Activated CD4-positive, alpha-beta T cell treated with anti-CD3 and anti-CD28 coated beads, Interleukin-2, amount 10 ng/mL, durations not matched to agents 7 days and 5 days (primary cell): ENCODE measurements around the gene NGLY1. TPM values are rescaled to one million over a fixed set of nuclear protein-coding genes. Genes with fewer than 3 reads are reported as not detected.

Experiments
- CTCF ChIA-PET: fragments of 350-600 bp; sonication (Branson Sonifier 250); formaldehyde crosslinking; loops from one replicate; lab custom pipeline; 2021; ENCODE audit warnings: antibody characterized with exemption; lab: Charles Lee
- POLR2A ChIA-PET: fragments of 350-600 bp; sonication (Branson Sonifier 250); formaldehyde crosslinking; loops from one replicate; lab custom pipeline; 2021; ENCODE audit warnings: antibody characterized with exemption; lab: Charles Lee
- DNase-seq: peaks from one replicate; pipeline ENCODE4 v3.0.0-alpha.2; 2020
- H3K27ac Mint-ChIP-seq: one replicate; pipeline ENCODE4 v1.8.0; 2021; ENCODE audit warnings: mild to moderate bottlenecking, moderate library complexity, mixed read lengths
- H3K27me3 Mint-ChIP-seq: one replicate; pipeline ENCODE4 v1.8.0; 2021; ENCODE audit warnings: mixed read lengths
- H3K36me3 Mint-ChIP-seq: one replicate; pipeline ENCODE4 v1.8.0; 2021; ENCODE audit warnings: low read depth, mixed read lengths
- H3K4me1 Mint-ChIP-seq: one replicate; pipeline ENCODE4 v1.8.0; 2021; ENCODE audit warnings: mixed read lengths
- H3K4me3 Mint-ChIP-seq: one replicate; pipeline ENCODE4 v1.8.0; 2021; ENCODE audit warnings: mild to moderate bottlenecking, moderate library complexity, mixed read lengths
- H3K9me3 Mint-ChIP-seq: one replicate; pipeline ENCODE4 v1.8.0; 2021; ENCODE audit warnings: mixed read lengths
- total RNA-seq, 2 experiments: library from RNA; stranded (reverse); gene quantifications; one replicate each; pipeline ENCODE4 v1.2.3, GENCODE V29; 2021

The NGLY1 gene
- total RNA-seq, 2 experiments from 2014 or later, result 57.5 to 69.5 TPM

- DNase-seq, result no peak
- peaks cover 8% of the 10 kb centered on the region for H3K4me1 Mint-ChIP-seq
- no peak overlapping the region for H3K4me3 Mint-ChIP-seq
- ChIA-PET CTCF (interaction anchor here (0.7 to 0.9 kb wide), 2 partner anchors 17 to 116 kb away, joined by 3 read pairs; no protein-coding TSS in a partner anchor), POLR2A (no interaction called here)
- peaks cover 2% of the 10 kb centered on the region for H3K27me3 Mint-ChIP-seq
- no peak overlapping the region for H3K27ac Mint-ChIP-seq
- no peaks in the 10 kb centered on the region for H3K9me3 Mint-ChIP-seq
- H3K36me3 Mint-ChIP-seq, result no peaks in the 10 kb centered on the region
Measured at GRCh38 chr3:25812644-25813043, 29.4 kb upstream of the NGLY1 start.

GRCh38 chr3:25804676-25805075, 21.4 kb upstream of the NGLY1 start:
- no peak overlapping the region for H3K27ac Mint-ChIP-seq
- CTCF ChIA-PET, result interaction anchor here (1.4 kb wide), 1 partner anchor 156 kb away, joined by 4 read pairs; no protein-coding TSS in a partner anchor
- POLR2A ChIA-PET, result no interaction called here
- H3K4me3 Mint-ChIP-seq, result no peak overlapping the region
- peaks cover 7% of the 10 kb centered on the region for H3K27me3 Mint-ChIP-seq
- H3K4me1 Mint-ChIP-seq, result no peaks in the 10 kb centered on the region
- DNase-seq, result no peak
- H3K36me3 Mint-ChIP-seq, result no peaks in the 10 kb centered on the region
- H3K9me3 Mint-ChIP-seq, result no peaks in the 10 kb centered on the region

DNA sequence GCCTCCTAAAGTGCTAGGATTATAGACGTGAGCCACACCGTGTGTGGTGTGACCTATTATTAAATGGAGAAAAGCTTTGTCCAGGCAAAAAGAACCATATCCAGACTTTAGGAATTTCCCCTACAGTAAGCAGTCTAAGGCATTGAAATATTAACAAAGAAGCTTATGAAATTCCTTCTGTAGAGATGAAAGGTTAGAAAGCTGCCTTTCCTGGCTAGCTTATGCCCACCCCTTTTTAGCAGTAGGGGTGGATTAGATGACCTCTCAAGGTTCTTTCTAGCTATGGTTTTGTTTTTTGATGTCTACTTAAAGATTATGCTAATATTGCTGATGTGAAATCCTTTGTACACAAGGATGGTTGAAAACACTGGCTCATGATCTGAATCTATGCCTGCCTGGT, 20.6 kb upstream of the NGLY1 start:
- no peak for DNase-seq
- H3K27me3 Mint-ChIP-seq, result peaks cover 7% of the 10 kb centered on the region

GRCh38 chr3:25801786-25802185, 18.5 kb upstream of the NGLY1 start:
- H3K36me3 Mint-ChIP-seq, result no peaks in the 10 kb centered on the region
- H3K4me1 Mint-ChIP-seq, result no peaks in the 10 kb centered on the region
- CTCF ChIA-PET, result no interaction called here
- H3K27ac Mint-ChIP-seq, result no peak overlapping the region
- H3K27me3 Mint-ChIP-seq, result peaks cover 7% of the 10 kb centered on the region
- POLR2A ChIA-PET, result no interaction called here
- no peak for DNase-seq
- no peak overlapping the region for H3K4me3 Mint-ChIP-seq
- no peaks in the 10 kb centered on the region for H3K9me3 Mint-ChIP-seq

More for the DNA sequence above, 20.6 kb upstream of the NGLY1 start:
- no peaks in the 10 kb centered on the region for H3K4me1 Mint-ChIP-seq
- ChIA-PET POLR2A (no interaction called here), CTCF (interaction anchor here (1.4 kb wide), 1 partner anchor 156 kb away, joined by 4 read pairs; no protein-coding TSS in a partner anchor)
- H3K27ac Mint-ChIP-seq, result no peak overlapping the region
- no peak overlapping the region for H3K4me3 Mint-ChIP-seq
- no peaks in the 10 kb centered on the region for H3K36me3 Mint-ChIP-seq
- no peaks in the 10 kb centered on the region for H3K9me3 Mint-ChIP-seq

DNA sequence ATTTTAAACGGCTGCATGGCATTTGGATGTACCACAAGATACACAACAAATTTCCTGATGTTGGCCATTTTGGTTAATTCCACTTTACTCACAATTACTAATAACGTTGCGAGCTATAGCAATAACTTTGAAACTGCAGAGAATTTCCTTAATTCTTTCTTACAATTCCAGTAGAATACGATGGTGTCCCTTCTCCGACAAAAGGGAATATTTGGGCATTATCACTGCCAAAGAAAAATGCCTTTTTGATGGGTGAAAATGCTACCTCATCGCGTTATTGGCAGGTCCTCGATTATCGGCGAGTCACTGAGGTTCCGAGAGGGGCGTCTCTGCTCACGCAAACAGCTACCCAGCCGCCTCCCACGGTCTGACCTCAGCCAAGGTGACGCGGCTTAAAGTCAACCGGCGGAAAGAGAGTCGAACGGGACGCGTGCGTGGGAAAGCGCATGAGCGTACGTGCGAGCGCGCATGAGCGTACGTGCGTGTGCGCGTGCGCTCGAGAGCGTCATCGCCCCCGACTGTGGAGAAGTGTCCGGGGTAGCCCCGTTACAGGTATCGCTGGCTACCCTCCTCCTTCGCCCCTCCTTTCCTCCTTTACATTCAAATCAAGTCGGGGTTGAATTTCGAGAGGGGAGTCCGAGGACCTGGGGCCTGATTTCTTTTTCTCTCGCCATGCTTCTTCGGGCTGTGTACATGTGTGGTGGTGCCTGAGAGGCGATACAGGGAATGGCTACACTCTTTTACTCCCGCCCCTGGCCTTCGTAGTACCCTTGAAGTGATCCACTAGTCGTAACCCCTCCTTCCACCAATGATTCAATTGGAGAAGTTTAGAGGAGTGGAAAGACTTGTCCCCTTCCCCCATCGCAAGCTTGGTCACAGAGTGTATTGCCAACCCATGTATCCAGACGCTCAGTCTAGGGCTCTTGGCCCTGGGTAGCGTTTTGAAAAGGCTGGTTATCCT, 6.6 kb upstream of the NGLY1 start, which contains the start of gene OXSM:
Gene OXSM, plus strand, starts transcription at position 495 of the 961 bp plus-strand sequence. CDS start 931 bp downstream, outside the sequence.
- Mint-ChIP-seq H3K4me1 (peaks cover 39% of the 10 kb centered on the region), H3K27me3 (no peaks in the 10 kb centered on the region), H3K36me3 (peaks cover 14% of the 10 kb centered on the region), H3K27ac (peak within 1 kb of the TSS; percentile 96), H3K4me3 (peak within 1 kb of the TSS; percentile 94), H3K9me3 (no peaks in the 10 kb centered on the region)
- POLR2A ChIA-PET, result interaction anchor here (0.6 kb wide), 1 partner anchor 60 kb away, joined by 3 read pairs; no protein-coding TSS in a partner anchor
- peak; percentile 91 for DNase-seq
- CTCF ChIA-PET, result interaction anchor here (0.8 to 0.9 kb wide), 2 partner anchors 119 to 124 kb away, joined by 3 to 5 read pairs; no protein-coding TSS in a partner anchor

DNA sequence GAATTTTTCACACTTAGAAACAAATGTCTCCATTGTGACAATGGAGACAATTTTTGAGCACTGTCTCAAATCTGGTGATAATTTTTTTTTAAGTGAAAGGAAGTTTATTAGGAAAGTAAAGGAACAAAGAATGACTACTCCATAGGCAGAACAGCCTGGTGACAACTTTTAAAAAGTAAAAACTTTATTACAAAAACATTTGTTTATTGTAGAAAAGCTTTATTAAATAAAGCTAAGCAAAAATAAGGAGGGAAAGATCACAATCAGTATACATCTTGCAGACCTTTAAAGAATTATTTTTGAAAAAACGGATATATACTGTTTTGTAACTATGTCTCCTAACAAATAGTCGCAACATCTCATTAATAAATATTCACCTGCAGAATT, 6.0 kb upstream of the NGLY1 start:
- Mint-ChIP-seq H3K36me3 (peaks cover 11% of the 10 kb centered on the region), H3K4me3 (peak overlapping the region; percentile 94), H3K9me3 (no peaks in the 10 kb centered on the region), H3K27ac (peak overlapping the region; percentile 96), H3K27me3 (no peaks in the 10 kb centered on the region), H3K4me1 (peaks cover 46% of the 10 kb centered on the region)
- no peak for DNase-seq
- CTCF ChIA-PET, result interaction anchor here (0.8 kb wide), 1 partner anchor 123 kb away, joined by 3 read pairs; no protein-coding TSS in a partner anchor
- POLR2A ChIA-PET, result no interaction called here

- H3K27me3 Mint-ChIP-seq, result no peaks in the 10 kb centered on the region
- no peaks in the 10 kb centered on the region for H3K9me3 Mint-ChIP-seq
- peaks cover 49% of the 10 kb centered on the region for H3K4me1 Mint-ChIP-seq
- no peak for DNase-seq
- peaks cover 12% of the 10 kb centered on the region for H3K36me3 Mint-ChIP-seq
- H3K4me3 Mint-ChIP-seq, result no peak overlapping the region
- no peak overlapping the region for H3K27ac Mint-ChIP-seq
- CTCF ChIA-PET, result no interaction called here
- POLR2A ChIA-PET, result no interaction called here
Measured at GRCh38 chr3:25787689-25788088, 4.4 kb upstream of the NGLY1 start.

GRCh38 chr3:25785826-25786225, 2.6 kb upstream of the NGLY1 start:
- POLR2A ChIA-PET, result no interaction called here
- CTCF ChIA-PET, result no interaction called here
- Mint-ChIP-seq H3K27ac (no peak overlapping the region), H3K4me3 (no peak overlapping the region), H3K36me3 (peaks cover 11% of the 10 kb centered on the region), H3K9me3 (no peaks in the 10 kb centered on the region), H3K27me3 (no peaks in the 10 kb centered on the region), H3K4me1 (peaks cover 50% of the 10 kb centered on the region)
- no peak for DNase-seq

DNA sequence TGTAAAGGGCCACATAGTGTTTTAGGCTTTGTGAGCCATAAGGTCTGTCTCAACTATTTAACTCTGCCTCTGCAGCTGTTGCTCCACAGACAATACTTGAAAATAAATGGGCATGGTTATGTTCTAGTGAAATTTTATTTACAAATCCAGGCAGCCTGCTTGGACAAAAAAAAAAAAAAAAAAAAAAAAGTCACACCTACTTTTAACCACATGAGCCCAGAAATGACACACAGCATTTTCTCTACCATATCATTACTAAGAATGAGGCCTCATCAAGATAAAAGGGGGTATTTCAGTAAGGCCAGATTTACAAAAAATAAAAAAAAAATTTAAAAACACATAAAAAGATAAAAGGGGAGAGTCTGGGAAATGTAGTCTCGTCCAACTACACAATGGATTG, 1.7 kb upstream of the NGLY1 start:
- CTCF ChIA-PET, result interaction anchor here (0.7 to 1.3 kb wide), 2 partner anchors 12 to 84 kb away, joined by 3 read pairs; no protein-coding TSS in a partner anchor
- H3K27ac Mint-ChIP-seq, result no peak overlapping the region

GRCh38 chr3:25783661-25784512, 644 bp upstream of the NGLY1 start:
- DNase-seq, result peak; percentile 54
- Mint-ChIP-seq H3K36me3 (peaks cover 10% of the 10 kb centered on the region), H3K4me1 (peaks cover 49% of the 10 kb centered on the region), H3K4me3 (peak overlapping the region; percentile 81), H3K27me3 (no peaks in the 10 kb centered on the region), H3K9me3 (no peaks in the 10 kb centered on the region), H3K27ac (peak overlapping the region; percentile 86)
- ChIA-PET POLR2A (no interaction called here), CTCF (interaction anchor here (0.8 to 1.3 kb wide), 4 partner anchors 11 to 136 kb away, joined by 3 read pairs; no protein-coding TSS in a partner anchor)

More for the DNA sequence above, 1.7 kb upstream of the NGLY1 start:
- Mint-ChIP-seq H3K9me3 (no peaks in the 10 kb centered on the region), H3K4me1 (peaks cover 51% of the 10 kb centered on the region), H3K27me3 (no peaks in the 10 kb centered on the region), H3K4me3 (no peak overlapping the region), H3K36me3 (peaks cover 10% of the 10 kb centered on the region)
- POLR2A ChIA-PET, result no interaction called here
- no peak for DNase-seq

- POLR2A ChIA-PET, result no interaction called here
- no peaks in the 10 kb centered on the region for H3K27me3 Mint-ChIP-seq
- no peak for DNase-seq
- peaks cover 18% of the 10 kb centered on the region for H3K36me3 Mint-ChIP-seq
- peak overlapping the region; percentile 90 for H3K4me3 Mint-ChIP-seq
- peaks cover 40% of the 10 kb centered on the region for H3K4me1 Mint-ChIP-seq
- H3K27ac Mint-ChIP-seq, result peak overlapping the region; percentile 91
- H3K9me3 Mint-ChIP-seq, result no peaks in the 10 kb centered on the region
- CTCF ChIA-PET, result no interaction called here
Measured at GRCh38 chr3:25782636-25782937, 656 bp downstream of the NGLY1 start.

GRCh38 chr3:25781758-25782594, 1.3 kb downstream of the NGLY1 start:
- H3K4me3 Mint-ChIP-seq, result peak overlapping the region; percentile 90
- peaks cover 22% of the 10 kb centered on the region for H3K36me3 Mint-ChIP-seq
- no peaks in the 10 kb centered on the region for H3K9me3 Mint-ChIP-seq
- DNase-seq, result no peak
- peaks cover 43% of the 10 kb centered on the region for H3K4me1 Mint-ChIP-seq
- H3K27ac Mint-ChIP-seq, result peak overlapping the region; percentile 91
- no peaks in the 10 kb centered on the region for H3K27me3 Mint-ChIP-seq
- ChIA-PET POLR2A (no interaction called here), CTCF (interaction anchor here (1.1 kb wide), 1 partner anchor 31 kb away, joined by 3 read pairs; no protein-coding TSS in a partner anchor)
